ENCODE results near the gene GRIN2A.

GRIN2A gene

DNA sequence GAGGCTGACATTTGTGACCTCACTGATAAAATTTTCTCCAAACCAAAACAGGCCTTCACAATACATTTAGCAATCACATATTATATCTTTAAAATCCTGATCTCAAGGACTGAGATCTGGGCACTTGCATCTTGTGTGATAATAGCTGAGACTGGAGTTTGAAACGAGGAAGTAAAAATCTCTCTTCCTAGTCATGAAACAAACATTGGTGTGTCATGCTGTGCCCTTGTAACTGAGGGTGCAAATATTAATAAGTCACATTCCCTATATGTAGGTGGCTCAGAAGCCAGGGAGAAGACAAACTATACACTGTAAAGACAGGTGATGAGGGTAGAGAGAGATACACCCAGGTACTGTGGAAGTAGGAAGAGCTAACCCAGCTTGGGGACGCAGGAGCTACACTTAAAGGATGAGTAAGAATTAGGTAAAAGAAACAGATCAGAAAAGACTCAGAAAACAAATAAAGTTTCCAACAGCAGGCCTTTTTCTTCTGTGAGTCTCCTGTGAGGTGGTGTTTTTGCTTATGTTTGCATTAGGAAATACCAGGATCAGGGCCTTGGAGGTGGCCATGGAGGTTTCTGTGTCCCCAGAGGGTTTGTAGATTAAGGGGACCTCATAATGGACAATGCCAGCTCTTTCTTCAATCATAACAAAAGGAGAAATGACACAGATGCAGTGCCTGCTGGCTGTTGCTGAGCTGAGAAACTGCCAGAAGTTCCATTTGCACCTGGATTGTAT, 335.7 kb downstream of the GRIN2A start:
- Histone ChIP-seq H3K27me3 (replicated peaks) (no peaks in the 10 kb centered on the region), H3K4me3 (ENCODE audit: low read depth, low read length) (no peak overlapping the region), H3K27ac (peak overlapping the region; percentile 72), H3K36me3 (replicated peaks) (no peaks in the 10 kb centered on the region)
- TF ChIP-seq CTCF (IDR thresholded peaks at IDR 0.05; ENCODE audit: low read depth, low read length, missing control alignments): no peak
- DNase-seq: no peak
- in situ Hi-C loops (cut with HindIII; ENCODE audit: low pct_ligation_motif_present, low sequenced_read_pairs): no loop called here

DNA sequence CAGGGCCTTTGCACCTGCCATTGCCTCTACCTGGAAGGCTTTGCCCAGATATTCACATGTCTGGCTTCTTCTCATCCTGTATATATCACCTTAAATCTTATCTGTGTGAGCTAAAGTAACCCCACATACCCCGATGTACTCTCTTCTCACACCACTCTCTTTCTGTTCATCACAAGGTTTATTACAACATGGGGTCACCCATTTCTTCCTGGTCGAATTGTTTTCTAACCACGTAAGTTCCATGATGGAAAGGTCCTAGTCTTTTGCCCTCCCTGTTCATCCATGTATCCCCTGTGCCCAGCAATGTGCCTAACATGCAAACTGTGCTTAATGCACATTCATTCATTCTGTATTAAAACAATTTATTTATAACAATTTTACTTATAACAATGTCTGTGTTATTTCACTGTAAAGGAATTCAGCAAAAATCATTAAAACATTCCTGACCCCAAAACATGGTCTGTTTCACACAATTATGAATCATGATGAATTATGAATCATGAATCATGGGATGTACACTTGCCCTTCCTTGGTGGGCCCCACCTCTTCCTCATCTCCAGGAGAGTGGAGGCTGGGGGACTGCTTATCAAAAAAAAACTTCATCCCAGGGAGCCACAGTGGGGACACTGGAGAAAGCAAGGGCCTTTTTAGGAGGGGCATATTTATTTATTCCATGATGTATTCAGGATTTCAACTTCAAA, 336.4 kb downstream of the GRIN2A start:
- Histone ChIP-seq H3K36me3 (replicated peaks) (no peaks in the 10 kb centered on the region), H3K27me3 (replicated peaks) (no peaks in the 10 kb centered on the region), H3K27ac (peak overlapping the region; percentile 72), H3K4me3 (ENCODE audit: low read depth, low read length) (no peak overlapping the region)
- DNase-seq: peak; percentile 42
- in situ Hi-C loops (cut with HindIII; ENCODE audit: low pct_ligation_motif_present, low sequenced_read_pairs): no loop called here
- no peak for TF ChIP-seq CTCF (IDR thresholded peaks at IDR 0.05; ENCODE audit: low read depth, low read length, missing control alignments)

DNA sequence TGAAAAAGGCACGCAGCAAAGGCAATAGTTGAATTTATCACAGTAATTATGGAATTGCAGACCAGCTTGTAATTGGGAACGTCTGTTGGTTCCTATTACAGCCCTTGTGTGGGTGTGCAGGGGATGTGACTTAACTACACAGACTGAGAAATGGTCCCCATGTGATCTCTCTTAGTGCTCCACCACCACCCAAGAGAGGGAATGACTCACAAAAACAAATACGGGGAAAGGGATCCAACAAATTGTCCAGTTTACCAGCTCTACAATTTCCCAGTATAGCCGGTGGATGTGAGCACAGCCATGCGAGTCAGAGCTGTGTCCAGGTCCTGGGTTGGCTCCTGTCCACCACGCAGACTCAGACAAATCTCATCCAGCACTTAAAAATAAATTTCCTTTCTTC, 337.9 kb downstream of the GRIN2A start:
- H3K4me3 ChIP-seq (ENCODE audit: low read depth, low read length): no peak overlapping the region
- peak; percentile 31 for DNase-seq

GRCh38 chr16:9843424-9844018, 338.7 kb downstream of the GRIN2A start:
- no peaks in the 10 kb centered on the region for H3K36me3 ChIP-seq (replicated peaks)
- H3K27me3 ChIP-seq (replicated peaks): no peaks in the 10 kb centered on the region
- no peak for TF ChIP-seq CTCF (IDR thresholded peaks at IDR 0.05; ENCODE audit: low read depth, low read length, missing control alignments)
- peak; percentile 39 for DNase-seq
- H3K4me3 ChIP-seq (ENCODE audit: low read depth, low read length): no peak overlapping the region
- H3K27ac ChIP-seq: peak overlapping the region; percentile 28
- in situ Hi-C loops (cut with HindIII; ENCODE audit: low pct_ligation_motif_present, low sequenced_read_pairs): no loop called here

More for the DNA sequence above, 337.9 kb downstream of the GRIN2A start:
- Histone ChIP-seq H3K27me3 (replicated peaks) (no peaks in the 10 kb centered on the region), H3K36me3 (replicated peaks) (no peaks in the 10 kb centered on the region), H3K27ac (peak overlapping the region; percentile 72)
- in situ Hi-C loops (cut with HindIII; ENCODE audit: low pct_ligation_motif_present, low sequenced_read_pairs): no loop called here
- TF ChIP-seq CTCF (IDR thresholded peaks at IDR 0.05; ENCODE audit: low read depth, low read length, missing control alignments): no peak

GRCh38 chr16:9840761-9841665, 341.2 kb downstream of the GRIN2A start:
- in situ Hi-C loops (cut with HindIII; ENCODE audit: low pct_ligation_motif_present, low sequenced_read_pairs): no loop called here
- no peak overlapping the region for H3K27ac ChIP-seq
- no peaks in the 10 kb centered on the region for H3K36me3 ChIP-seq (replicated peaks)
- no peaks in the 10 kb centered on the region for H3K27me3 ChIP-seq (replicated peaks)
- H3K4me3 ChIP-seq (ENCODE audit: low read depth, low read length): no peak overlapping the region
- TF ChIP-seq CTCF (IDR thresholded peaks at IDR 0.05; ENCODE audit: low read depth, low read length, missing control alignments): no peak
- no peak for DNase-seq
